Activated naive CD4-positive, alpha-beta T cell treated with anti-CD3 and anti-CD28 coated beads for 36 hours (primary cell): ENCODE results near the gene RGS12. TPM values are rescaled to one million over a fixed set of nuclear protein-coding genes. Genes with fewer than 3 reads are reported as not detected.

Source experiments
- CTCF ChIA-PET: fragments of 350-600 bp; sonication (Branson Sonifier 250); formaldehyde crosslinking; loops from one replicate; lab custom pipeline; 2021; ENCODE audit warnings: antibody characterized with exemption; lab: Charles Lee
- DNase-seq: peaks from one replicate; pipeline ENCODE4 v3.0.0-alpha.2; 2020
- H3K27ac Mint-ChIP-seq: one replicate; pipeline ENCODE4 v1.8.0; 2021; ENCODE audit warnings: mild to moderate bottlenecking, mixed read lengths
- H3K27me3 Mint-ChIP-seq: one replicate; pipeline ENCODE4 v1.8.0; 2021; ENCODE audit warnings: low read depth, mixed read lengths
- H3K36me3 Mint-ChIP-seq: one replicate; pipeline ENCODE4 v1.8.0; 2021; ENCODE audit warnings: low read depth, mixed read lengths
- H3K4me1 Mint-ChIP-seq: one replicate; pipeline ENCODE4 v1.8.0; 2021; ENCODE audit warnings: low read depth, mixed read lengths
- H3K4me3 Mint-ChIP-seq: one replicate; pipeline ENCODE4 v1.8.0; 2021; ENCODE audit warnings: mild to moderate bottlenecking, moderate library complexity, mixed read lengths
- H3K9me3 Mint-ChIP-seq: one replicate; pipeline ENCODE4 v1.8.0; 2021; ENCODE audit warnings: mixed read lengths
- intact Hi-C: fragments of 100-400 bp; cut with micrococcal nuclease; formaldehyde crosslinking; loops from one replicate; pipeline ENCODE4 v1.15.1; 2023
- total RNA-seq, 2 experiments: library from RNA; stranded (reverse); gene quantifications; one replicate each; pipeline ENCODE4 v1.2.3, GENCODE V29; 2021

Gene RGS12
- total RNA-seq, 2 experiments from 2014 or later: 8.7 to 8.9 TPM

GRCh38 chr4:3315566-3315965, 22.7 kb downstream of the RGS12 start:
- Mint-ChIP-seq H3K9me3 (no peaks in the 10 kb centered on the region), H3K27me3 (no peaks in the 10 kb centered on the region), H3K27ac (no peak overlapping the region), H3K4me1 (peaks cover 1% of the 10 kb centered on the region), H3K4me3 (no peak overlapping the region), H3K36me3 (peaks cover 2% of the 10 kb centered on the region)
- CTCF ChIA-PET: no interaction called here
- DNase-seq: peak; percentile 1
- intact Hi-C loops: no loop called here

GRCh38 chr4:3316146-3316545, 23.3 kb downstream of the RGS12 start:
- Mint-ChIP-seq H3K36me3 (peaks cover 2% of the 10 kb centered on the region), H3K27me3 (no peaks in the 10 kb centered on the region), H3K9me3 (no peaks in the 10 kb centered on the region), H3K4me1 (peaks cover 1% of the 10 kb centered on the region), H3K4me3 (no peak overlapping the region), H3K27ac (no peak overlapping the region)
- intact Hi-C loops: no loop called here
- CTCF ChIA-PET: no interaction called here
- DNase-seq: peak; percentile 0

- H3K36me3 Mint-ChIP-seq: peaks cover 2% of the 10 kb centered on the region
- CTCF ChIA-PET: no interaction called here
Measured at GRCh38 chr4:3317011-3317655, 24.3 kb downstream of the RGS12 start.

GRCh38 chr4:3317656-3318211, 24.9 kb downstream of the RGS12 start:
- Mint-ChIP-seq H3K27me3 (no peaks in the 10 kb centered on the region), H3K27ac (no peak overlapping the region), H3K4me1 (peaks cover 1% of the 10 kb centered on the region), H3K9me3 (no peaks in the 10 kb centered on the region), H3K36me3 (peaks cover 2% of the 10 kb centered on the region), H3K4me3 (no peak overlapping the region)
- intact Hi-C loops: no loop called here
- no peak for DNase-seq
- CTCF ChIA-PET: no interaction called here

More at GRCh38 chr4:3317011-3317655, 24.3 kb downstream of the RGS12 start:
- H3K4me1 Mint-ChIP-seq: peaks cover 1% of the 10 kb centered on the region
- intact Hi-C loops: no loop called here
- no peaks in the 10 kb centered on the region for H3K27me3 Mint-ChIP-seq
- H3K9me3 Mint-ChIP-seq: no peaks in the 10 kb centered on the region
- H3K27ac Mint-ChIP-seq: no peak overlapping the region
- H3K4me3 Mint-ChIP-seq: no peak overlapping the region
- peak; percentile 3 for DNase-seq

GRCh38 chr4:3318561-3319021, 25.8 kb downstream of the RGS12 start:
- DNase-seq: no peak
- Mint-ChIP-seq H3K4me1 (peaks cover 1% of the 10 kb centered on the region), H3K27me3 (no peaks in the 10 kb centered on the region), H3K4me3 (no peak overlapping the region), H3K36me3 (peaks cover 2% of the 10 kb centered on the region), H3K27ac (no peak overlapping the region), H3K9me3 (no peaks in the 10 kb centered on the region)
- CTCF ChIA-PET: interaction anchor here (0.6 kb wide), 1 partner anchor 60 kb away, joined by 3 read pairs; no protein-coding TSS in a partner anchor
- intact Hi-C loops: no loop called here

DNA sequence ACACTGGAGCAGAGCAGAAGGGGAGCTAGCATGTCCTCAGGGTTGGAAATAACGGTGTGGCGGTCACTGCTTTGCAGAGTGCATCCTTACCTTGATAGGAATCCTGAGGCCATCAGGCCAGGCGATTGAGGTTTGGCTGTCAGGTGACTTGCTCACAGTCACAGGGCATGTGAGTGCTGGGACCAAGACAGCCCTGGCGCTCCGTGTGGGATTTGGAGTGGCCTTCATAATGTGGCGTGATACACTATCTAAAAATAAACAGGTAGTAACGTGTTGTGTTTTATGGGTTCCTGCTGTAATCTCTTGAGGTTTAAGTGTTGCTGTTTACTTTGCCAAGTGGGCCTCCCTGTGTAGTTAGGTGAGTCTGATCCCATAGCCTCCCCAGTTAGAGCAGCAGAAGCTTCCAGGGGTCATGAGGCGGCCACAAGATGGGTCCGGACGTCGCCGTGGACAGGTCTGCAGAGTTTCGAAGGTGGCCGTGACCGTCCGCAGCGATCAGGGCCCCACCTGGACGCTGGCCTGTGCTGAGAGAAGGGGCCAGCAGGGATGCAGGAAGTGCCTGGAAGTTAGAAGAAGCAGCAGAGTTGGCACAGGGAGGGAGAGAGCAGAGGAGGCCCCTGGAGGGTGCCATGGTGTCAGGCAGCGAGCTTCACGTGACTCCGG, 27.7 kb downstream of the RGS12 start:
- CTCF ChIA-PET: interaction anchor here (1.4 kb wide), 1 partner anchor 160 kb away, joined by 4 read pairs; no protein-coding TSS in a partner anchor
- intact Hi-C loops: no loop called here
- Mint-ChIP-seq H3K4me1 (peaks cover 1% of the 10 kb centered on the region), H3K27ac (no peak overlapping the region), H3K4me3 (no peak overlapping the region), H3K36me3 (peaks cover 3% of the 10 kb centered on the region), H3K27me3 (no peaks in the 10 kb centered on the region), H3K9me3 (no peaks in the 10 kb centered on the region)
- no peak for DNase-seq

DNA sequence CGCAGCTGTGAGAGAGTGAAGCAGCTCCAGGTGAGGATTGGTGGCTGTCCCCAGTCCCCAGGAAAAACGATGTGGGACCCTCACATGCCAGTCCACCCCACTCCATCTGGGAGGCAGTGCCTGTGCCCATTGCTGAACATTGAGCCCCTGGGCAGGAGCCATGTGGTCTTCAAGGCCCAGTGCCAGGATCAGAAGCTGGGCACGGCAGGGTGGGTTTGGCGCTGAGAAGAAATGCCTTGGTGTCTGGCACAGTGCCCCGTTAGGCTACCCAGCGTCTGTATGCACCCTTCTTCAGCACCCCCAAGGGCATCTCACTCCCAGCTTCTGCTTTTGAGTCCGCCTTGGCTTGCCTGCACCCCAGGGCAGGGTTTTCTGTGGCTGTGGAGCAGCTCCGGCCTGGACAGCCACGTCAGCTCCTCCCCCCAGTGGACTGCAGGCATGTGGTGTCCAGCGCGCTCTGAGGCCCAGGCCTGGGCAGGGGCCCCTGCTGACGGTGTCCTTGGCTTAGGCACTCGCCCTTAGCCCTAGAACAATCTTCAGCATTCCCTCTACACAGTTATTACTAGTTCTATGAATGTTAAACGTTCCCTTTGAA, 28.6 kb downstream of the RGS12 start:
- H3K27ac Mint-ChIP-seq: no peak overlapping the region
- DNase-seq: no peak
- no peaks in the 10 kb centered on the region for H3K27me3 Mint-ChIP-seq
- H3K9me3 Mint-ChIP-seq: no peaks in the 10 kb centered on the region
- CTCF ChIA-PET: interaction anchor here (0.8 kb wide), 1 partner anchor 25 kb away, joined by 3 read pairs; no protein-coding TSS in a partner anchor
- no peaks in the 10 kb centered on the region for H3K4me1 Mint-ChIP-seq
- no peak overlapping the region for H3K4me3 Mint-ChIP-seq
- intact Hi-C loops: no loop called here
- H3K36me3 Mint-ChIP-seq: peaks cover 1% of the 10 kb centered on the region

DNA sequence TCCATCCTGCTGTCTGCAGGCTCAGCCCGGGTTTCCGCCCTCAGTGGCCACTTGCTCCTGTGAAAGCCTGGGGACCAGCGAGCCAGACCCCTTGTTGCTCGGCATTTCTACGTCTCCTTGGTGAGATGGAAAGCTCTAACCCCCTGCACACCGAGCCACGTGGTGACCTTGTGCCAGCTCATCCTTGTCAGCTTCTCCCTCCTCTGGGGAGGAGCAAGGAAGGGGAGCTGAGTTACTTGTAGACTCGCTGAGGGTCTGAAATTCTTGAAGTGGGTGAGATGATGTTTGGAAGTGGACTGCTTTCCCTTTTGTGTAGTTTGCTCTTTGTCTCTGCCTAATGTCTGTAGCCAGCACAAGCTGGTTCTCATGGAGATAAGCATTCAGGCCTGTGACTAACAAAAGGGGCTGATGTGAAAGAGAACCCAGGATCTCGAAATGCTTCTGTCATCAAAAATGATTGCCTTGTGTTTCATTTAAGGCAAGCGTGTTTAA, 29.3 kb downstream of the RGS12 start:
- no peaks in the 10 kb centered on the region for H3K4me1 Mint-ChIP-seq
- no peaks in the 10 kb centered on the region for H3K9me3 Mint-ChIP-seq
- H3K27me3 Mint-ChIP-seq: no peaks in the 10 kb centered on the region
- no peak overlapping the region for H3K27ac Mint-ChIP-seq
- peaks cover 1% of the 10 kb centered on the region for H3K36me3 Mint-ChIP-seq
- intact Hi-C loops: no loop called here
- no peak overlapping the region for H3K4me3 Mint-ChIP-seq
- DNase-seq: no peak
- CTCF ChIA-PET: interaction anchor here (0.8 kb wide), 1 partner anchor 24 kb away, joined by 3 read pairs; no protein-coding TSS in a partner anchor

DNA sequence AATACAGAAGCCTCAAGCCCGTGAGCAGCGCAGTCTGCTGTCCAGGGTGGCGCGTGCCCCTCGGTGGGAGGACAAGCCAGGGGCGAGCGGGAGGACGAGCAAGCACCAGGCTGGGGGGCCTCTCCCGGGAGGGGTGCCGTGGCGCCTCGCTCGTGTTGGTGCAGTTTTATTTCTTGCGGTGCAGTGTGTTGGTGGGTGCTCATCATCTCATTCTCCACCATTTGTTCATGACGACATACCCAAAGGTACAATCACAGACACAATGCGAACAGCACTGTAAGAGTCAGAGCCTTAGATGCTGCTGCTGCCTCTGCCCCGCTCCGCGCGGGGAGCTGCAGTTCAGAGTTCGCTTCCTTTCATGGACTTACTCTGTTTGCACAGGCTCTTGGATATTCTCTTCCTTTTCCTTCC, 30.3 kb downstream of the RGS12 start:
- Mint-ChIP-seq H3K9me3 (no peaks in the 10 kb centered on the region), H3K27ac (no peak overlapping the region), H3K4me1 (no peaks in the 10 kb centered on the region), H3K4me3 (no peak overlapping the region), H3K36me3 (peaks cover 1% of the 10 kb centered on the region), H3K27me3 (no peaks in the 10 kb centered on the region)
- intact Hi-C loops: no loop called here
- no peak for DNase-seq
- CTCF ChIA-PET: interaction anchor here (1.7 kb wide), 1 partner anchor 23 kb away, joined by 6 read pairs; no protein-coding TSS in a partner anchor

- H3K27ac Mint-ChIP-seq: no peak overlapping the region
- no peaks in the 10 kb centered on the region for H3K9me3 Mint-ChIP-seq
- H3K27me3 Mint-ChIP-seq: no peaks in the 10 kb centered on the region
- CTCF ChIA-PET: interaction anchor here (1.7 kb wide), 1 partner anchor 22 kb away, joined by 6 read pairs; no protein-coding TSS in a partner anchor
- intact Hi-C loops: no loop called here
- H3K4me3 Mint-ChIP-seq: no peak overlapping the region
- DNase-seq: no peak
- no peaks in the 10 kb centered on the region for H3K4me1 Mint-ChIP-seq
- peaks cover 1% of the 10 kb centered on the region for H3K36me3 Mint-ChIP-seq
Measured at GRCh38 chr4:3324093-3324815, 31.4 kb downstream of the RGS12 start.

DNA sequence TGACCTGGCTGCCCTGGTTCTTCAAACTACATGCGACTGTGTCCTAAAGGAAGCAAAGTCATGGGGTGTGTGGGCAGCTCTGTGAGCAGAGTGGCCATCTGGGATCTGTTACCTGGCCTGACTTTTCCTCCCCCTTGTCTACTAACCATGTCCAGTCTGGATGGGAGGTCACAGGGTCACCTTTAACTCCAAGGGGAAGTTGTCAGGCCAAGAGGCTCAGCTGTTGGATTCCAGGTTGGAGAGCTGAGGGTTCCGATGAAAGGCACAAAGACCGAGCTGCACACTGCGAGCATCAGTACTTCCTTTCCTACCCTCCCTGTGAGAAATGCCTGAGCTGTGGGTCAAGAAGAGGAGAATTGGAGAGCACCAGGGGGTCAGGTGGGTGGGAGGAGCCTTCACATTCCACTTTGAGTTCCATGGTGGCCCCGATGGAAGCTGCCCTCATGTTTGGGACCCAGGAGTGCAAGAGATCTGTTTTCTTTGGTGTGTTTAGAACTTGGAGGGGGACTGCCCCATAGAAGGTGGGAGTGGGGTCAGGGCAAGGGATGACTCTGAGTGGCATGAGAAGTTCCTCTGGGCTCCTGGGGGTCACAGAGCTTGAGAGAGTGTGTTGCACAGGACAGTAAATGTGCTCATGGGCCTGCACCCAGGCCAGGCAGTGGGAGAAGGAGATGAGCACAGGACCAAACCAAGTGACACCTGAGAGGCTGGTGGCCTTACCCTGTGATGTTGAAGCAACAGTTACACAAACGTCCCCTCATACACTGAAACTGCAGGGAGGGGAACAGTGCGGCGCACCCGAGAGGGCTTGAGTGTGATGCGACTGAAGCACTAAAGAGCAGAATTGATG, 36.2 kb downstream of the RGS12 start:
- H3K4me3 Mint-ChIP-seq: no peak overlapping the region
- no peaks in the 10 kb centered on the region for H3K9me3 Mint-ChIP-seq
- H3K4me1 Mint-ChIP-seq: peaks cover 1% of the 10 kb centered on the region
- DNase-seq: no peak
- no peak overlapping the region for H3K27ac Mint-ChIP-seq
- no peaks in the 10 kb centered on the region for H3K36me3 Mint-ChIP-seq
- no peaks in the 10 kb centered on the region for H3K27me3 Mint-ChIP-seq
- CTCF ChIA-PET: interaction anchor here (0.6 kb wide), 1 partner anchor 894 kb away, joined by 3 read pairs; no protein-coding TSS in a partner anchor
- intact Hi-C loops: no loop called here
